Urinary bladder (tissue), 4 donors: ENCODE data around the gene ZIC1. TPM values are rescaled to one million over a fixed set of nuclear protein-coding genes. Genes with fewer than 3 reads are reported as not detected.

Experiments
- DNase-seq: peaks from one replicate; pipeline ENCODE4 v3.0.0-alpha.2; 2015; ENCODE audit errors: extremely low spot score
- H3K27ac ChIP-seq: one replicate; pipeline ENCODE4 v1.5.1; 2013; ENCODE audit warnings: low read depth, mild to moderate bottlenecking, moderate library complexity
- H3K36me3 ChIP-seq: one replicate; pipeline ENCODE4 v1.6.1; 2013; ENCODE audit warnings: mild to moderate bottlenecking, moderate library complexity; ENCODE audit not compliant: insufficient read depth
- H3K4me1 ChIP-seq: one replicate; pipeline ENCODE4 v1.6.1; 2013; ENCODE audit warnings: mild to moderate bottlenecking, moderate library complexity; ENCODE audit not compliant: insufficient read depth
- H3K4me3 ChIP-seq: one replicate; pipeline ENCODE4 v1.5.1; 2013; ENCODE audit warnings: low read depth, low read length
- WGBS: extraction: QIAGEN DNeasy Blood & Tissue Kit; methylation state at CpG from one replicate; pipeline ENCODE4 v1.1.7; 2013; 5-methylcytosine and 5-hydroxymethylcytosine counted together
- polyA plus RNA-seq: library from polyadenylated mRNA; stranded (reverse); fragments of 200-250 nt; gene quantifications from one replicate; pipeline ENCODE4 v1.2.3, GENCODE V29; 2013
- total RNA-seq: library from RNA; depleted of rRNA; stranded (reverse); fragments of >200 nt; gene quantifications from one replicate; pipeline ENCODE4 v1.2.3, GENCODE V29; 2014
- donor health status: healthy with polysubstance abuse.
- donor health status: healthy.

ZIC1 gene
- total and polyA plus RNA-seq, 2 donors = not detected

- no peak for DNase-seq
- no peaks in the 10 kb centered on the region for H3K36me3 ChIP-seq
- no peak overlapping the region for H3K27ac ChIP-seq
- no peaks in the 10 kb centered on the region for H3K4me1 ChIP-seq
- no peak overlapping the region for H3K4me3 ChIP-seq
- 55% methylated on average over 1 of the region's 1 CpG for WGBS
These were observed 53.7 kb downstream of the ZIC1 start for GRCh38 chr3:147462856-147463255.

Other genes with a start within 250 kb of the ZIC1 start
- not detected for gene ZIC4, start 2.8 kb upstream of the ZIC1 start, total RNA-seq
- gene ZIC4, start 2.8 kb upstream of the ZIC1 start, polyA plus RNA-seq = not detected